NCI-H187 (cell line): ENCODE measurements around the gene FGF18.
"Not testable (repeated sequence)": the region's sequence is repeated elsewhere in the genome, so short reads cannot be mapped to it uniquely, and the experiment has no call there.

Source experiments
- DNase-seq, 2 experiments: peaks; one replicate each; lab custom pipeline; 2025; lab: John Stamatoyannopoulos, UW

The FGF18 gene

GRCh38 chr5:171496456-171496855 lies 77.0 kb downstream of the FGF18 start:
- no peak for DNase-seq

DNA sequence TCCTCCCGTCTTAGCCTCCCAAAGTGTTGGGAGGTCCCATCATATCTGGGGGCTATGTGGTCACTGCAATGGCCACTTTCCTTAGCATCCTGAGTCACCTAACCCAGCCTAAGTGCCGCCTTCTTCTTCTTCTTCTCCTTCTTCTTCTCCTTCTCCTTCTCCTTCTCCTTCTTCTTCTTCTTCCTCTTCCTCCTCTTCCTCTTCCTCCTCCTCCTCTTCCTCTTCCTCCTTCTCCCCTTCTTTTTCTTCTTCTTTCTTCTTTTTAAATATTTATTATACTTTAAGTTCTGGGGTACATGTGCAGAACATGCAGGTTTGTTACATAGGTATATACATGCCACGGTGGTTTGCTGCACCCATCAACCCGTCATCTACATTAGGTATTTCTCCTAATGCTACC lies 78.0 kb downstream of the FGF18 start:
- not testable (repeated sequence) for DNase-seq

GRCh38 chr5:171498166-171498565 lies 78.7 kb downstream of the FGF18 start:
- DNase-seq = no peak

GRCh38 chr5:171499611-171500010 lies 80.2 kb downstream of the FGF18 start:
- DNase-seq = no peak

DNA sequence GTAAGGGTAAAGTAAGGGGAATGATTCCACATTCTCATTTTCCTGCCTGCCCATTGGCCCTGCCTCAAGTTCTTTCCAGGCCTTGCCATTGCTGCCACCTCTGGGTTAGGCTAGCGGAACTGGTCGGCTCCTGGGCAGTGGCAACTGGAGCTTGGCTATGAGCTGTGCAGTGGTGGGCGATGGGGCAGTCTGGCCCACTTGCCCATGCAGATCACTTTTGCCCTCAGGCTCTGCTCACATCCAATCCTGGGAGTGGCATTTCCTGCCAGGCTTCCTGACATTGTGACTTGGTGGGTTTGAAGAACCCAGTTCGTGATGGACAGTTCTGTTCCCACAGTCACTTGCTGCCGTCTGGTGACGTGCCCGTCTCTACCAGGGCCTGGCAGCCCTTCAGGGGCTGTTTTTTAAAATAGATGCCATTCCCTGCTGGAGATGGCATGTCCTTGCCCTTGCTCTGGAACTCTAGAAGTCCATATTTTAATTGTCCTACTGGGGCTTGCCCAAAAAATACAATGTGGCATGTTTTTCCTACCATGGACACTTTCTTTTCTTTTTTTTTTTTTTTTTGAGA lies 86.1 kb downstream of the FGF18 start:
- DNase-seq = no peak

GRCh38 chr5:171506951-171507350 lies 87.5 kb downstream of the FGF18 start:
- no peak for DNase-seq
